Testis (tissue), 3 donors: Measurements from ENCODE around the gene FCRL6. TPM values are rescaled to one million over a fixed set of nuclear protein-coding genes. Genes with fewer than 3 reads are reported as not detected.

Source experiments
- DNase-seq: peaks from one replicate; pipeline ENCODE4 v3.0.0-alpha.2; 2019
- H3K27ac ChIP-seq, 2 donors: fragments of 200-600 bp; sonication (generic); one replicate each; pipeline ENCODE4 v1.5.1; 2019
- H3K27me3 ChIP-seq: fragments of 200-600 bp; sonication (generic); one replicate; pipeline ENCODE4 v1.5.1; 2019
- H3K36me3 ChIP-seq: fragments of 200-600 bp; sonication (generic); one replicate; pipeline ENCODE4 v1.5.1; 2017; ENCODE audit warnings: low read depth; ENCODE audit errors: missing control alignments
- H3K4me1 ChIP-seq: fragments of 200-600 bp; sonication (generic); one replicate; pipeline ENCODE4 v1.5.1; 2019
- H3K4me3 ChIP-seq, 2 donors: fragments of 200-600 bp; sonication (generic); one replicate each; pipeline ENCODE4 v1.5.1; 2017 to 2019
- H3K9me3 ChIP-seq: fragments of 200-600 bp; sonication (generic); one replicate; pipeline ENCODE4 v1.5.1; 2017
- POLR2A ChIP-seq: fragments of 450-650 bp; IDR thresholded peaks from one replicate; pipeline ENCODE4 v1.6.1; 2017; ENCODE audit warnings: antibody characterized with exemption, mild to moderate bottlenecking, moderate library complexity
- WGBS, 2 donors: methylation state at CpG; one replicate each; pipeline ENCODE4 v1.1.5; 2018; 5-methylcytosine and 5-hydroxymethylcytosine counted together
- intact Hi-C: fragments of 100-400 bp; cut with DNase I; formaldehyde crosslinking; loops from one replicate; pipeline ENCODE4 v1.15.1; 2023; ENCODE audit warnings: low total_unique reads
- polyA plus RNA-seq: library from polyadenylated mRNA; stranded (reverse); fragments of 350-450 nt; fragmentation: Illumina TruSeq; extraction: RNeasy Lipid Tissue Mini Kit (QIAGEN cat#74804); gene quantifications from one replicate; pipeline ENCODE4 v1.2.3, GENCODE V29; 2014; ENCODE audit warnings: low read depth, low replicate concordance; ENCODE audit not compliant: insufficient read depth
- small RNA-seq, 2 donors: library from RNA; depleted of rRNA; stranded (forward); fragments of <200 nt; gene quantifications; one replicate each; pipeline ENCODE3, GENCODE V24; 2016
- total RNA-seq, 2 donors: library from RNA; depleted of rRNA; stranded (reverse); fragments of >200 nt; gene quantifications; one replicate each; pipeline ENCODE4 v1.2.3, GENCODE V29; 2016
- TF ChIP-seq, protein P1 (sequence below), 3 experiments: fragments of 450-650 bp in 2 of 3; fragments of 200-600 bp in 1 of 3; sonication (generic) in 1 of 3; IDR thresholded peaks; one replicate each; pipeline ENCODE4 v1.5.1; 2016 to 2019; ENCODE audit warnings: antibody characterized with exemption in 3 of 3, mild to moderate bottlenecking in 2 of 3, moderate library complexity in 1 of 3

Gene FCRL6
- total and polyA plus RNA-seq, 3 donors from 2014 or later: 0.56 to 1.3 TPM; not detected in 1

DNA sequence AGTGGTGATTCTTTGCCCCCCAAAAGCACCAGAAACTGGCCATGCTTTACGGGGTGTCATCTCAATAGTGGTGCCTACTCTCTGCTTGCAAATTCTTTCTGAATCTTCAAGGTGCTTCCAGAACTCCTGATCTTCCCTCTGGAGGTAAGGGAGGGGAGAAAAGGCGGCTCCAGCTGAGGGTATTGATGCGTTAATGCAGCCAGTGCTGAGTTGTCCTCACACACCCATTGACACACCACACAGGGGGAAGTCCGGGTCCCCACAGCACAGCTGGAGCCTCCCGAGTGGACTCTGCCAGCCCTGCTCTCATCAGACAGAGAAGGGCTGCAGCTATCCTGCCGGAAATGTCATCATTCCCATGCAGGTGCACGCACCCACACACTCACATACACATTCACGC lies 59.1 kb downstream of the FCRL6 start:
- Histone ChIP-seq H3K36me3 (no peaks in the 10 kb centered on the region), H3K4me3 (no peak overlapping the region), H3K27ac (no peak overlapping the region), H3K27me3 (no peaks in the 10 kb centered on the region), H3K4me1 (no peaks in the 10 kb centered on the region), H3K9me3 (no peaks in the 10 kb centered on the region)
- WGBS, 2 donors: 85 to 88% methylated on average over 8 of the region's 8 CpGs
- no peak for TF ChIP-seq POLR2A
- TF ChIP-seq, protein P1, sequence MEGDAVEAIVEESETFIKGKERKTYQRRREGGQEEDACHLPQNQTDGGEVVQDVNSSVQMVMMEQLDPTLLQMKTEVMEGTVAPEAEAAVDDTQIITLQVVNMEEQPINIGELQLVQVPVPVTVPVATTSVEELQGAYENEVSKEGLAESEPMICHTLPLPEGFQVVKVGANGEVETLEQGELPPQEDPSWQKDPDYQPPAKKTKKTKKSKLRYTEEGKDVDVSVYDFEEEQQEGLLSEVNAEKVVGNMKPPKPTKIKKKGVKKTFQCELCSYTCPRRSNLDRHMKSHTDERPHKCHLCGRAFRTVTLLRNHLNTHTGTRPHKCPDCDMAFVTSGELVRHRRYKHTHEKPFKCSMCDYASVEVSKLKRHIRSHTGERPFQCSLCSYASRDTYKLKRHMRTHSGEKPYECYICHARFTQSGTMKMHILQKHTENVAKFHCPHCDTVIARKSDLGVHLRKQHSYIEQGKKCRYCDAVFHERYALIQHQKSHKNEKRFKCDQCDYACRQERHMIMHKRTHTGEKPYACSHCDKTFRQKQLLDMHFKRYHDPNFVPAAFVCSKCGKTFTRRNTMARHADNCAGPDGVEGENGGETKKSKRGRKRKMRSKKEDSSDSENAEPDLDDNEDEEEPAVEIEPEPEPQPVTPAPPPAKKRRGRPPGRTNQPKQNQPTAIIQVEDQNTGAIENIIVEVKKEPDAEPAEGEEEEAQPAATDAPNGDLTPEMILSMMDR (IDR thresholded peaks at IDR 0.05): no peak
- DNase-seq: no peak
- intact Hi-C loops: no loop called here

DNA sequence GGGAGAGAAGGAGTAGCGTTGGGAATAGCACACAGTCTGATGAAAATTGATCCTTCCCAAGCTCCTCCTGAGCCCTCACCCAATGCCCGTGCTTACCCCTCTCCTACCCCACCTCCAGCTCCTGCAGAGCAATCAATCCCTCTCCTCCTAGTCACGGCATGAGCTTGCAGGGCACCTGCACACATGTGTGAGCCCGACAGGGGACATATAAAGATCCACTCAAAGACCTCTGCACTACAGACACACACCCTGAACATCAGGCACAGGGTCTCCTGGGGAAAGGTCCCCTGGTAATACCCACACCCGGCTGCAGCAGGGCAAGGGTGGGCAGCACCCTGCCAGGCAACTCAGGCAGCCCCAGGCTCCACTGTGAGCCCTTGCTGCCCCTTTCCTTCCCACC lies 59.9 kb downstream of the FCRL6 start:
- 75 to 79% methylated on average over 5 of the region's 5 CpGs for WGBS, 2 donors
- Histone ChIP-seq H3K27me3 (no peaks in the 10 kb centered on the region), H3K9me3 (no peaks in the 10 kb centered on the region), H3K4me1 (no peaks in the 10 kb centered on the region), H3K4me3 (no peak overlapping the region), H3K36me3 (no peaks in the 10 kb centered on the region), H3K27ac (no peak overlapping the region)
- intact Hi-C loops: no loop called here
- TF ChIP-seq POLR2A: no peak
- TF ChIP-seq, protein P1 (IDR thresholded peaks at IDR 0.05): no peak
- no peak for DNase-seq

DNA sequence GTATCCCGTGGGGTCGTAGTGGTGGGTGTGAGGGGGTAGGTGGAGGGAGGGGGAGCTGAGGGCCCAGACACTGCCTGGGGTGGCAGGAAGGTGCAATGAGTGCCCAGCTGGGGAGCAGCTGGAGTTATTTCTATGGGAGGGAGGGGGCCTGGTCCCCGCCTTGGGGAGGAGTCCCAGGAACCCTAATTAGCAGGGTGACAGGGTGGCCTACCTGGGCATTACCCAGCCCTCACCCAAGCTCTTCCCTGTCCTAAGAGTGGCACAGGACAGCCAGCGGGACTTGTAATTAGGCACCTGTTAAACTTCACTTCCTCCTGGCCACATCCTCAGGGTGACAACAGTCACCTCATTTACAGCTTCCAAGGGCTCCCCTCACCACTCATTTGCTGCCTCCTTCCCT lies 60.4 kb downstream of the FCRL6 start, which contains the start of gene VSIG8:
VSIG8 (minus strand) TSS at position 101 of the 400 bp plus-strand sequence. CDS start 136 bp downstream, outside the sequence.
- Histone ChIP-seq H3K4me1 (no peaks in the 10 kb centered on the region), H3K4me3 (no peak within 1 kb of the TSS), H3K27ac (no peak within 1 kb of the TSS), H3K9me3 (no peaks in the 10 kb centered on the region), H3K27me3 (no peaks in the 10 kb centered on the region), H3K36me3 (no peaks in the 10 kb centered on the region)
- TF ChIP-seq POLR2A: no peak
- TF ChIP-seq, protein P1 (IDR thresholded peaks at IDR 0.05): no peak
- no peak for DNase-seq
- WGBS, 2 donors: 85 to 92% methylated on average over 3 to 4 of the region's 4 CpGs
- intact Hi-C loops: no loop called here

DNA sequence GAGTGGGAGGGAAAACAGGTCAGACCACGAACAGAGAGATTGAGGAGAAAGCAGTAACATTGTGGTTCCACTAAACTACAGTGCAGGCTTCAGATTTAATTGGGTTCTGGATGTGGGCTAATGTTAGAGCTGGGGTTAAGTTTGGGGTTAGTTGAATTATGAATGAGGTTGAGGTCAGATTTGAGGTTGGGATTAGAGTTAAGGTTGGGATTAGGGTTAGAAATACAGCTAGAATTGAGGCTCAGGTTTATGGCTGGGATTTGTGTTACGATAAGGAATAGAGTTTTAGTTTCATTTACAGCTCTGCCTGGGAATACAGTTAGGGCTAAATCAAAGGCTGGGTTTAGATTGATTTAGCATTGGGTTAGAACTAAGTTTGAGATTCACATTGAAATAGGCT lies 62.1 kb downstream of the FCRL6 start:
- Histone ChIP-seq H3K4me1 (peaks cover 5% of the 10 kb centered on the region), H3K27ac (no peak overlapping the region), H3K27me3 (no peaks in the 10 kb centered on the region), H3K9me3 (no peaks in the 10 kb centered on the region), H3K36me3 (no peaks in the 10 kb centered on the region), H3K4me3 (no peak overlapping the region)
- no peak for TF ChIP-seq POLR2A
- TF ChIP-seq, protein P1 (IDR thresholded peaks at IDR 0.05): no peak
- no peak for DNase-seq
- 80 to 81% methylated on average over 2 of the region's 2 CpGs for WGBS, 2 donors
- intact Hi-C loops: no loop called here

Small RNA genes lying within 50 kb of the gene (small RNA-seq; reads per million reads assigned to genes)
- gene RF00570: 0.09 reads per million in 2 donors

Other genes starting within 250 kb of the FCRL6 start
- gene APCS, start 214.5 kb upstream of the FCRL6 start, total RNA-seq: not detected
- not detected for gene APCS, start 214.5 kb upstream of the FCRL6 start, polyA plus RNA-seq
- gene CRP, start 87.8 kb upstream of the FCRL6 start, total RNA-seq: under 1 TPM; 0.16 to 0.37 TPM
- 0.74 TPM for gene CRP, start 87.8 kb upstream of the FCRL6 start, polyA plus RNA-seq
- 10 to 100 TPM; 38.3 to 51.0 TPM for gene DUSP23, start 21.4 kb upstream of the FCRL6 start, total RNA-seq
- 26.2 TPM for gene DUSP23, start 21.4 kb upstream of the FCRL6 start, polyA plus RNA-seq
- under 1 TPM; 0.47 to 0.74 TPM for gene SLAMF8, start 24.5 kb downstream of the FCRL6 start, total RNA-seq
- 5.3 TPM for gene SLAMF8, start 24.5 kb downstream of the FCRL6 start, polyA plus RNA-seq
- gene VSIG8, start 60.3 kb downstream of the FCRL6 start, total RNA-seq: under 1 TPM; 0.43 to 0.55 TPM
- gene VSIG8, start 60.3 kb downstream of the FCRL6 start, polyA plus RNA-seq: not detected
- 10 to 100 TPM; 13.0 to 30.4 TPM for gene CFAP45, start 97.8 kb downstream of the FCRL6 start, total RNA-seq
- 59.6 TPM for gene CFAP45, start 97.8 kb downstream of the FCRL6 start, polyA plus RNA-seq
- 100 to 1,000 TPM; 204 to 389 TPM for gene TAGLN2, start 123.1 kb downstream of the FCRL6 start, total RNA-seq
- 305 TPM for gene TAGLN2, start 123.1 kb downstream of the FCRL6 start, polyA plus RNA-seq
- 10 to 100 TPM in 1 of 2 donors, 1 to 10 TPM in 1; 4.8 to 10.2 TPM for gene IGSF9, start 143.3 kb downstream of the FCRL6 start, total RNA-seq
- gene IGSF9, start 143.3 kb downstream of the FCRL6 start, polyA plus RNA-seq: 7.9 TPM
- 1 to 10 TPM in 1 of 2 donors, not detected in 1; 2.0 TPM for gene SLAMF9, start 151.9 kb downstream of the FCRL6 start, total RNA-seq
- gene SLAMF9, start 151.9 kb downstream of the FCRL6 start, polyA plus RNA-seq: 0.74 TPM
- gene PIGM, start 229.6 kb downstream of the FCRL6 start, total RNA-seq: 1 to 10 TPM; 5.1 to 6.5 TPM
- gene PIGM, start 229.6 kb downstream of the FCRL6 start, polyA plus RNA-seq: 9.1 TPM